Bronchus fibroblast of lung (primary cell): ENCODE data around the gene GPR152. TPM values are rescaled to one million over a fixed set of nuclear protein-coding genes. Genes with fewer than 3 reads are reported as not detected.

Experiments used
- total RNA-seq: library from RNA; depleted of rRNA; stranded (reverse); fragments of >200 nt; gene quantifications from 2 replicates; pipeline ENCODE4 v1.2.3, GENCODE V29; 2015

GPR152 gene, protein sequence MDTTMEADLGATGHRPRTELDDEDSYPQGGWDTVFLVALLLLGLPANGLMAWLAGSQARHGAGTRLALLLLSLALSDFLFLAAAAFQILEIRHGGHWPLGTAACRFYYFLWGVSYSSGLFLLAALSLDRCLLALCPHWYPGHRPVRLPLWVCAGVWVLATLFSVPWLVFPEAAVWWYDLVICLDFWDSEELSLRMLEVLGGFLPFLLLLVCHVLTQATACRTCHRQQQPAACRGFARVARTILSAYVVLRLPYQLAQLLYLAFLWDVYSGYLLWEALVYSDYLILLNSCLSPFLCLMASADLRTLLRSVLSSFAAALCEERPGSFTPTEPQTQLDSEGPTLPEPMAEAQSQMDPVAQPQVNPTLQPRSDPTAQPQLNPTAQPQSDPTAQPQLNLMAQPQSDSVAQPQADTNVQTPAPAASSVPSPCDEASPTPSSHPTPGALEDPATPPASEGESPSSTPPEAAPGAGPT
- not detected in 2 replicates for total RNA-seq

DNA sequence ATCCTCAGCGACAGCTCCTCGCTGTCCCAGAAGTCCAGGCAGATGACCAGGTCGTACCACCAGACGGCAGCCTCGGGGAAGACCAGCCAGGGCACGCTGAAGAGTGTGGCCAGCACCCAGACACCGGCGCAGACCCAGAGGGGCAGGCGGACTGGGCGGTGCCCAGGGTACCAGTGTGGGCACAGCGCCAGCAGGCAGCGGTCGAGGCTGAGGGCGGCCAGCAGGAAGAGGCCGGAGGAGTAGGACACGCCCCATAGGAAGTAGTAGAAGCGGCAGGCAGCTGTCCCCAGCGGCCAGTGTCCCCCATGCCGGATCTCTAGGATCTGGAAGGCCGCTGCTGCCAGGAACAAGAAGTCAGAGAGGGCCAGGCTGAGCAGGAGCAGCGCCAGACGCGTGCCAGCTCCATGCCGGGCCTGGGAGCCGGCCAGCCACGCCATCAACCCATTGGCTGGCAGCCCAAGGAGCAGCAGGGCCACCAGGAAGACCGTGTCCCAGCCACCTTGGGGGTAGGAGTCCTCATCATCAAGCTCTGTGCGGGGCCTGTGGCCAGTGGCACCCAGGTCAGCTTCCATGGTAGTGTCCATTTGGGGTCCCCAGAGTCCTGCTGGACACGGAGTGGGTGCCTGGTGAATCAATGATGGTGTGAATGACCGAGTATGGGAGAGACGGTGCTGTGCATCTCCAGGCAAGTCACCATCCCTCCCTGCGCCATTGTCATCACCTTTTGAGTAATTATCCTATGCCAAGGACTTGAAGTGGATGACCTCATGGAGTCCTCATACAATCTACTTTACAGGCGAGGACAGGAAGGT lies at the start of gene GPR152:
TSS of gene GPR152 (minus strand) at position 589 of the 812 bp plus-strand sequence. CDS start at position 584, 5 bp downstream.

DNA sequence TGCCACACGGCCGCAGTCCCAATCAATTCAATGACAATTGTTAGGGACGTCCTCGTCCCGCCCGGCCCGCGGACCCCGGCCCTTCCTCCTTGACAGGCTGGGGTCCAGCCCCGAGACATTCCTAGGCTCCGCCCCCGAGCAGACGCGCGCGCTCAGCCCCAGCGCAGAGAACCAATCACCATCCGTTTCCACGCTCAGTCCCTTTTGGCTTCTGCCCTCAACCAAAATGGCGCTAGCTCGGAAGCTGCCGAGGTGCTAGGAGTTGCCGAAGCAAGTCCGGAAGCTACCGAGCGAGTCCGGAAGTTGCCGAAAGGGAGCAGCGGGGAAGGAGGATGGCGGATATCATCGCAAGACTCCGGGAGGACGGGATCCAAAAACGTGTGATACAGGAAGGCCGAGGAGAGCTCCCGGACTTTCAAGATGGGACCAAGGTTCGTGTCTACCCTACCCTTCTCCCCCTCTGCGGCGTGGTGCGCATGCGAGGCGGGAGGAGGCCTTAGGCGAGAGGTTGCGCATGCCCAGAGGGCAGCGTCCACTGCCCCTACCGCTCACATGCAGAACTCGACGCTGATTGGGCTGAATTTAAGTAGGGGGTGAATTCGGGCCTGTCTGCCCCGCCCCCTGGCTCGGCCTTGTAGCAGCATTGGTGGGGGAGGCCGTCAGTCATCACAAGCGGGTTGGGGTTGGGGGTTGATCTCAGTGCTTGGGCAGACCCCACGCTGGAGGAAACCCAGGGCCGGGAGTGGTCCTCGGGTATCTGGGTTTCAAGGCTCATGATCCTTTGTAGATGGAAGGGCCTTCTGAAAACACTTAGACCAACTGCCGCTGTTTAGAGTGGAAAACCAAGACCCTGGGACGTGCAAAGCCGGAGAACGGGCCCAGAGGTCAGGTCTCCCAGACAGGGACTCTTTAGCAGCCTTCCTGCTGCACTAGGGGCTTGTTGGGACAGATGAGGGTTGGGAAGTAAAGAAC lies 30.6 kb upstream of the GPR152 start, which contains the start of gene AIP:
TSS of gene AIP (plus strand) at position 200 of the 972 bp plus-strand sequence. CDS start at position 333, 133 bp downstream.

DNA sequence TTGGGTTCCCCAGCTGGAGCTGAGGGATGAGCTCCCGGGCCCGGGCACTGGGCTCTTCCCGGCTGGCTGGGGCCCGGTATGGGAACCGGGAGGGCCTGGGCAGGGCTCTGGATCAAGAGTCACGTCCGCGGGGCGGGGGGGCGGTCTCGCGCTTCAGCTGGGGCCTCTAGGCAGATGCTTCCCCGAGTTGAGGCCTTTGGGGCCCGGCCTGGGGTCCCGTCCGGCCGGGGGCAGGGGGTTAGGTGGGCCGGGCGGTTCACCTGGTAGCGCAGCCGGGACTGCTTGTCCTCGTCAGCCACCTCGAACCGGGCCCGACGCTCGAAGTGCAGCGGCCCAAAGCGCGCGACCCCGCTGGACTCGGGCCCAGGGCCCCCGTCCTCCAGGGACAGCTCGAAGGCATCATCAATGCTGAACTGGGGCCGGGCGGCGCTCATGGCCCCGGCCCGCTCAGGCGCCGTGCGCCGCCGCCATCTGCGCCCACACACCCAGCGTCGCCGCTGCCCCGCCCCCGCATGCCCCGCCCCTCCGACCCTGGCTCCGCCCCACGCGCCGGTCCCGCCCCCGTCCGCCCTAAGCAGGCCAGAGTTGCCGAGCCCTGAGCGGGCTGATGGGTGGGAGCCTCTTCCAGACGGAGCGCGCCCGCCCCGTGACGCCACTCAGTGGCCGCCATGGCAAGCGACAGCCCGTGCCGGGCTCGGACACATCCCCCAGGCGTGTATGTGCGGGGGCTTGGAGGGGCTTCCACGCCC lies 16.4 kb upstream of the GPR152 start, which contains the start of gene TMEM134:
TSS of gene TMEM134 (minus strand) at position 493 of the 749 bp plus-strand sequence. CDS start at position 434, 59 bp downstream.

DNA sequence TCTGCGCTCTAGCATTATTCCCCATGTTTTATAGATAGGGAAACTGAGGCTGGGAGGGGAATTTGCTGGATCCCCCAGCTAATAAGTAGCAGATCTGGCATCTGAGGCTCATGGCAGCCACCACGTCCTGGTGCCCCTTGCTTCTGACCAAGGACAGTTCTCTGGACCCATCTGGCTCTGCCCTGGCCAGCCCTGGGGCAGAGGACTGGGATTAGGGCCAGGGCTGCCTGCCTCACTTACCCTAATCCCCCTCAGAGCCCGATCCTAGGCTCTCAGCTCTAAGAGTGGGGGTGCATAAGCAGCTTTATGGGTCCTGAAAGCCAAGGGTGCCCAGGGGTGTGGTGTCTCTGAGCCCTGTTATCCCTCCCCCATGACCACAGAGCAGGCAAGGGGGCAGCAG lies 2.5 kb upstream of the GPR152 start, which contains the start of gene CABP4:
TSS of gene CABP4 (plus strand) at position 301 of the 400 bp plus-strand sequence. CDS start at position 371, 70 bp downstream.

DNA sequence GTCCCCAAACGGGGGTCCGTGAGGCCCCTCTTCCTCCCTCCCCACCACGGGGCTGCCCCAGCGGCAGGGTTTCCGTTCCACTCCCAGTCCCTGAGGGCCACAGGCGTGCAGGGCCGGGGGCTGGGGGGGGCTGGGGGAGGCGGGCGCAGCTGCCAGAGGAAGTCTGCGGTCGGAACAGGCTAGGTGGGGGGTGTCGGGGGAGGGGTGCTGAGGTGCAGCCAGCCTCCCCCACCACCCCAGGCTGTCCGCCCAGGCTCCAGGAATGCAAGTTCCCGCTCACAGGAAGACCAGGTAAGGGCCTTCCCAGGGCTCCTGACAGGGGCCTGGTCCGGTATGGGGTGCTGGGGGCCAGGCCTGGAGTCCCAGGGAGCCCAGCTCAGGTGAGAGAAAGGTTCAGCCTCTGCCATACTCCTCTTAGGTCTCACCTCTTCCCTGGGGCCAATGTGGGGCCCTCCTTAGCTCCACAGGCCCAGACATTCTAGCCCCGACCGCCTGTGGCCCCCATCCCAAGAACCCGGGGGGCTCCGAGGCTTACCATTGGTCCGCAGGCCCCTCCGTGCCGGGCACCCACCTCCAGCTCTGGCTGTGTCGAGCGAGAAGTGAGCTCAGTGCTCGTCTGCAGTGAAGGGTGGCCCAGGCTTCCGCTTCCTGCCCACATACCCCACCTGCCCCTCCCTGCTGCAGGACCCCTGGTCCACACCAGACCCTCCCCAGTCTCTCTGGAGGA lies 15.3 kb downstream of the GPR152 start, which contains the start of gene PTPRCAP:
TSS of gene PTPRCAP (minus strand) at position 601 of the 727 bp plus-strand sequence. CDS start at position 538, 63 bp downstream.

DNA sequence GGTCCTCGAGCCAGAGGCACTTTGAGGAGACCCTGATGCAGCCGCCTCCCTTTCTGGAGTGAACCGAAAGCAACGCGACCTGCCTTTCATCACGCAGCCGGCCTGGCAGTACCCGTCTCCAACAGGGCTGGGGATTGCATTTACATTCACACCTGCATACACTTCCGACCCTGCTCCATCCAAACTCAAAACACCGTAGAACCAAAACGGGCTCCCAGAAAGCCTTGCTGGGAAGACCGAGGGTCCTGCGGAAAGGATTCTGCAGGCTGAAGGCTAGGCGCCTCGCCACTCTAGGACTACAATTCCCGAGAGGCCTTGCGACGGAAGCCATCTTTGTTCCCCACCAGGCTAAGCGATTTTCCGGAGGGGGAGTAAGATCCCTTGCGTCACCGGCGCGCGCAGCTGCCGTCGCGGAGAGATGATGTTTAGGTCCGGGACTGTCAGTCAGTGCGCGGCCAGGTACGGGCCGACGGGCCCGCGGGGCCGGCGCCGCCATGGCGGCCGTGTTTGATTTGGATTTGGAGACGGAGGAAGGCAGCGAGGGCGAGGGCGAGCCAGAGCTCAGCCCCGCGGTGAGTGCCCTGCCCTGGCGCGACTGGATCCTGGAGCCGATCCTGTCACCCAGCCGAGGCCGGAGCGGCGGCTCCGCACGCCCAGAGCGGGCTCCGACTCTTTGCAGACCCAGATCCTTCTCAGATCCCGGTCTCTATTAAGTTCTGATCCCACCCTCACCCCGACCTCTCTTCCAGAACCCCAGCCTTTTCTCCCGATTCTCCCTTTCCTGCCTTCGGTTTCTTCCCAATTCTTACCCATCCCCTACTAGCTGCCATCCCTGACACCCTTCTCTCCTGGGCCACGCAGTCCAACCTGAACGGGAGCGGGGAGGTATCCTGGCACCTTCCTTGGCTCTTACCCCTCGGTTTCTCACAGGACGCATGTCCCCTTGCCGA lies 24.2 kb downstream of the GPR152 start, which contains the start of gene RPS6KB2:
TSS of gene RPS6KB2 (plus strand) at position 443 of the 950 bp plus-strand sequence. CDS start at position 495, 52 bp downstream.

DNA sequence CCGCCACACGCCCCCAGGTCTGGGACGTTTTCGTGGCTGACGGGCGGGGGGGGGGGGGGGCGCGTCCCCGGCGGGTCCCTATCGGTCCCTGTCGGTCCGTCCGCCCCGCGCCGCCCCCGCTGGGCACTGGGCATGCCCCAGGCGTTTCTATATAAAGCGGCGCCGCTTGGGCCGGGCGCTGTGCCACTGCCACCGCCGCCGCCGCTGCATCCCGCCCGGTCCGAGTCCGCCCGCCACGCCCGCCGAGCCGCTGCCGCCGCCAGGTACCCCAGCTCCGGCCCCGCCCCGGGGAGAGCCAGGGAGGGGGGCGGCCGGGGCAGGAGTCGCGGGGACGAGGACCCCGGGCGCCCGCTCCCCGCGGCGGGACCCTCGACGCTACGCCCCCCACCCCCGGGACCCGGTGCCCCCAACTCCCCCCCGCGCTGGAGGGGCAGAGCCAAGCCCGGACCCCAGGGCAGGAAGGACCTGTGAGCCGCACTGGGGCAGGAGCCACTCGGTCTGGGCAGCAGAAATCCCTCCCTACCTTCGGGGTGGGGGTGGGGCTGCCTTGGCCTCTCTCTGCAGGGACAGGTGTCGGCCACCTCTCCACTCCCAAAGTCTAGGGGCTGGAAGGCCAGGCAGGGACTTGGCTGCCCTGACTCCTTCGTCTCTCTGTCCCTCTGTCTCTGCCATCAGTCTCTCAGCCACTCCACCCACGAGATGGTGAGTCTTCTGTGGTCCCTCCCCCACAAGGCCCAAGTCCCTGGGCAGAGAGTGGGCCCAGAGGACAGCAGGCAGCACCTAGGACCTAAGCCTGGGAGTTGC lies 36.8 kb downstream of the GPR152 start, which contains the start of gene CARNS1:
TSS of gene CARNS1 (plus strand) at position 178 of the 804 bp plus-strand sequence. CDS start at position 700, 522 bp downstream.

DNA sequence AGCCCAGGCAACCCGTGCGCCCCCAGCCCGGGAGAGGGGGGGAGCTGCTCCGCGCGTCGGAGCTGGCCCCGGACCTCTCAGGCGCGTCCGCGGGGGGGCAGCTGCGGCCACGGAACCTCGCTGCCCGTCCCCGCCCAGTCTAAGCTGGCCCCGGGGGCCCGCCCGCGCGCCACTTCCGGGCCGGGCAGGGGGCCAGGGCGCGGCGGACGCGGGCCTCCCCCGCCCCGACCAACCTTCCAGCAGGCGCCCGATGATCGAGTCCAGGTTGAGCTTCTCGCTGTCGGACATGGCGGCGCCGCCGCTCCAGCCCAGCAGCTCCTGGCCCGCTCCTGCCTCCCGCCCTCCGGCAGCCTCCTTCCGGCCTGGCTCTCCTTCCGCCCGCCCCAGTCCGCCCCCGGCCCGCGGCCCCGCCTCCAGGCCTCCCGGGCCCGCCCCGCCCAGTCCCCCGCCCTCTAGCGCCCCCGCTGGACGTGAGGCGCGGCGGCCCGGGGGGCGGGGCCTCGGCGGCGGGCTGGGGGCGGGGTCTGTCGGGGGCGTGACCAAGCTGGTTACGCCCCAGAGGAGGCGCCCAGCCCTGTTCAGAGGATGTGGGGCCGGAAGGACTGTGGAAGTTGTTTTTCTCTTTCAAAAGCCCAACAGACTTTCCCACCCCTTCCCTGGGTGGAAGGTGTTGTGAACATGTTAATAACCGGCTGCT lies 50.9 kb downstream of the GPR152 start, which contains the start of gene PPP1CA:
TSS of gene PPP1CA (minus strand) at position 364 of the 697 bp plus-strand sequence. CDS start at position 288, 76 bp downstream.

Other genes starting within 250 kb of the GPR152 start
- 38.8 and 41.8 TPM in 2 replicates for gene GRK2, start 186.3 kb downstream of the GPR152 start, total RNA-seq
- 23.8 and 26.1 TPM in 2 replicates for gene ANKRD13D, start 163.4 kb downstream of the GPR152 start, total RNA-seq
- 12.5 and 14.1 TPM in 2 replicates for gene SSH3, start 149.2 kb downstream of the GPR152 start, total RNA-seq
- 80.7 and 97.1 TPM in 2 replicates for gene POLD4, start 99.2 kb downstream of the GPR152 start, total RNA-seq
- gene CLCF1, start 79.1 kb downstream of the GPR152 start, total RNA-seq, result 4.0 and 5.4 TPM in 2 replicates
- 8.6 and 9.6 TPM in 2 replicates for gene RAD9A, start 60.7 kb downstream of the GPR152 start, total RNA-seq
- 202 and 225 TPM in 2 replicates for gene PPP1CA, start 50.9 kb downstream of the GPR152 start, total RNA-seq
- gene TBC1D10C, start 48.6 kb downstream of the GPR152 start, total RNA-seq, result not detected in 2 replicates
- not detected in 2 replicates for gene CARNS1, start 37.1 kb downstream of the GPR152 start, total RNA-seq
- 55.2 and 65.4 TPM in 2 replicates for gene RPS6KB2, start 24.2 kb downstream of the GPR152 start, total RNA-seq
- gene PTPRCAP, start 15.0 kb downstream of the GPR152 start, total RNA-seq, result 0.45 TPM in 1 of 2 replicates, not detected in the other
- 75.3 and 84.4 TPM in 2 replicates for gene CORO1B, start 9.3 kb downstream of the GPR152 start, total RNA-seq
- not detected in 2 replicates for gene CABP4, start 2.6 kb upstream of the GPR152 start, total RNA-seq
- 30.0 and 53.1 TPM in 2 replicates for gene TMEM134, start 16.5 kb upstream of the GPR152 start, total RNA-seq
- gene AIP, start 30.3 kb upstream of the GPR152 start, total RNA-seq, result 57.7 and 69.6 TPM in 2 replicates
- 19.5 and 22.7 TPM in 2 replicates for gene PITPNM1, start 52.6 kb upstream of the GPR152 start, total RNA-seq
- 42.4 and 45.6 TPM in 2 replicates for gene CDK2AP2, start 55.4 kb upstream of the GPR152 start, total RNA-seq
- gene CABP2, start 70.7 kb upstream of the GPR152 start, total RNA-seq, result not detected in 2 replicates
- 1,003 and 1,137 TPM in 2 replicates for gene GSTP1, start 131.1 kb upstream of the GPR152 start, total RNA-seq
- gene NDUFV1, start 154.2 kb upstream of the GPR152 start, total RNA-seq, result 230 and 237 TPM in 2 replicates
- gene NUDT8, start 177.2 kb upstream of the GPR152 start, total RNA-seq, result 25.3 and 29.1 TPM in 2 replicates
- not detected in 2 replicates for gene TBX10, start 187.0 kb upstream of the GPR152 start, total RNA-seq
- not detected in 2 replicates for gene ACY3, start 198.0 kb upstream of the GPR152 start, total RNA-seq
- not detected in 2 replicates for gene ALDH3B2, start 221.9 kb upstream of the GPR152 start, total RNA-seq